ENCODE data around the gene TMEM8B.

The TMEM8B gene

GRCh38 chr9:35813434-35814105 is 15.5 kb upstream of the TMEM8B start:
- DNase-seq (ENCODE audit: low read depth): peak; percentile 21
- TF ChIP-seq CTCF (IDR thresholded peaks at IDR 0.05; ENCODE audit: low read depth, low read length) (no peak), POLR2A (IDR thresholded peaks at IDR 0.05; ENCODE audit: extremely low read depth, insufficient read length) (no peak), MYC (IDR thresholded peaks at IDR 0.05; ENCODE audit: low read depth, low read length) (no peak), MAX (IDR thresholded peaks at IDR 0.05; ENCODE audit: low read depth, low read length) (no peak)
- peak overlapping the region; percentile 67 for H3K4me3 ChIP-seq (ENCODE audit: low read depth, low read length)

- peak overlapping the region; percentile 67 for H3K4me3 ChIP-seq (ENCODE audit: low read depth, low read length)
- no peak for TF ChIP-seq CTCF (IDR thresholded peaks at IDR 0.05; ENCODE audit: low read depth, low read length)
- TF ChIP-seq MYC (IDR thresholded peaks at IDR 0.05; ENCODE audit: low read depth, low read length): no peak
- no peak for TF ChIP-seq MAX (IDR thresholded peaks at IDR 0.05; ENCODE audit: low read depth, low read length)
- no peak for TF ChIP-seq POLR2A (IDR thresholded peaks at IDR 0.05; ENCODE audit: extremely low read depth, insufficient read length)
- DNase-seq (ENCODE audit: low read depth): peak; percentile 72
These were observed 14.8 kb upstream of the TMEM8B start for GRCh38 chr9:35814106-35814840.

- H3K4me3 ChIP-seq (ENCODE audit: low read depth, low read length): peak within 1 kb of the TSS; percentile 72
- TF ChIP-seq MYC (IDR thresholded peaks at IDR 0.05; ENCODE audit: low read depth, low read length) (no peak), MAX (IDR thresholded peaks at IDR 0.05; ENCODE audit: low read depth, low read length) (no peak), CTCF (IDR thresholded peaks at IDR 0.05; ENCODE audit: low read depth, low read length) (no peak), POLR2A (IDR thresholded peaks at IDR 0.05; ENCODE audit: extremely low read depth, insufficient read length) (peak; percentile 55)
- DNase-seq (ENCODE audit: low read depth): peak; percentile 94
These were observed 14.0 kb upstream of the TMEM8B start, which contains the start of gene HINT2 for GRCh38 chr9:35814841-35815543. TSS of gene HINT2 (minus strand) at chr9:35815042. CDS start at chr9:35814979, 63 bp downstream.

- TF ChIP-seq MYC (IDR thresholded peaks at IDR 0.05; ENCODE audit: low read depth, low read length) (no peak), MAX (IDR thresholded peaks at IDR 0.05; ENCODE audit: low read depth, low read length) (no peak), CTCF (IDR thresholded peaks at IDR 0.05; ENCODE audit: low read depth, low read length) (no peak), POLR2A (IDR thresholded peaks at IDR 0.05; ENCODE audit: extremely low read depth, insufficient read length) (no peak)
- no peak for DNase-seq (ENCODE audit: low read depth)
- H3K4me3 ChIP-seq (ENCODE audit: low read depth, low read length): no peak overlapping the region
These were observed 12.3 kb upstream of the TMEM8B start for GRCh38 chr9:35816708-35817107.

GRCh38 chr9:35818341-35818740 is 10.7 kb upstream of the TMEM8B start:
- TF ChIP-seq POLR2A (IDR thresholded peaks at IDR 0.05; ENCODE audit: extremely low read depth, insufficient read length) (no peak), MAX (IDR thresholded peaks at IDR 0.05; ENCODE audit: low read depth, low read length) (no peak), CTCF (IDR thresholded peaks at IDR 0.05; ENCODE audit: low read depth, low read length) (no peak), MYC (IDR thresholded peaks at IDR 0.05; ENCODE audit: low read depth, low read length) (no peak)
- DNase-seq (ENCODE audit: low read depth): no peak
- H3K4me3 ChIP-seq (ENCODE audit: low read depth, low read length): no peak overlapping the region
